ENCODE measurements around the gene STAT4.

STAT4 gene

DNA sequence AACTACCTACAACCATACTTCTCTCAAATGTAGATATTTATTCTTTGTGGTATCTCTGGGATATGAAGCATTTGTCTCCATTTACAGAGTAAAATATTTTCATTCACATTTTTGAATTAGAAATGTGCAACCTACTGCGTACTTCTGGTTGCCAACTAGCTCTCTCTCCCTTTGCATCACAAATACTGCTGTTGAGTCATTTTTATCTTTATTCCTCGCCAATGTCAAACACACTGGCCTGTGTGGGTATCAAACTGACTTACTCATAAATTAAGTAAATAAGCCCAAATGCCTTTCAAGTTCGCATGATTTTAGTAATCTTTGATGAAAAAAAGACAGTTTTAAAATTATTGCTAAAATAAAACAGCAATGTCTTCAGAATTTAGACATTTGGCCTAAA is 67.3 kb downstream of the STAT4 start:
- DNase-seq (ENCODE audit: low read depth, low spot score) = no peak

DNA sequence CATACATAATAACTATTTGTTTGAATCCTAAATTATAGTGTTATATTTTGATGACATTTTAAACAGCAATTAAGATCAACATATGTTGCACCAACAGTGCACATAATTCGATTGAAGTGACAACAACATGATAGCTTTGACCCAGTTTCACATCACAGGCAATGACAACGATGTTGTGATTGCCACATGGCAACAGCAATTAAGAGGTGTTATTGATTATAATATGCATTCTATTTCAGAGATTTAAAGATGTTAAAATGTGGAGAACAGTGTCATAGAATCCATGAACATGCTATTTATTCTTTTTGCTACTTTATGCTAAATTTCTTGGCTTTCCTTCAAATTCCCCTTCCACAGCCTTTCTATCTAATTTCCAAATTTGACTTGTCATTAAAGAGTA is 68.5 kb downstream of the STAT4 start:
- DNase-seq (ENCODE audit: low read depth, low spot score) = no peak

DNA sequence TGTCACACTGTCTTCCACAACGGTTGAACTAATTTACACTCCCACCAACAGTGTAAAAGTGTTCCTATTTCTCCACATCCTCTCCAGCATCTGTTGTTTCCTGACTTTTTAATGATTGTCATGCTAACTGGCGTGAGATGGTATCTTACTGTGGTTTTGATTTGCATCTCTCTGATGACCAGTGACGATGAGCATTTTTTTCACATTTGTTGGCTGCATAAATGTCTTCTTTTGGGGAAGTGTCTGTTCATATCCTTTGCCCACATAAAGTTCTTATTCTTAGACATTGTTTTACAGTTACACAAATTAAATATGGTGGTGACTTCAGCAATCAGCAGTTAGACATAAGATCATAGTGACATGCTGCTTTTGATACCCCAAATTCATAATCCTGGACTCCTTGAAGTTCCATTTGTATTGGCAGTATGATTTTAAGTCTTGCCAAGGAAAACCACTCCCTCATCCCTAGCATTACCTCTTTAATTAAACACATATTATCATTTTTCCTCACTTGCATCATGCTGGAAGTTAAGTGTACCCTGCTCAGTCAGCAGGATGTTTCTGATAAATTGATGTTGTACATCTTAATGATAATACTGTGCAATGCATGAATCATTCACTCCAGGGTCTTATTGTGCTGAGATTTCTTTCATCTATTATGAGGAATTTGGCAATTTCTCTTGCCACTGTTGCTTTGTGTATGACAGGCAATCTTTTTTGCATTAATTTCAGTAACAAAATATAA is 69.2 kb downstream of the STAT4 start:
- DNase-seq (ENCODE audit: low read depth, low spot score) = no peak

DNA sequence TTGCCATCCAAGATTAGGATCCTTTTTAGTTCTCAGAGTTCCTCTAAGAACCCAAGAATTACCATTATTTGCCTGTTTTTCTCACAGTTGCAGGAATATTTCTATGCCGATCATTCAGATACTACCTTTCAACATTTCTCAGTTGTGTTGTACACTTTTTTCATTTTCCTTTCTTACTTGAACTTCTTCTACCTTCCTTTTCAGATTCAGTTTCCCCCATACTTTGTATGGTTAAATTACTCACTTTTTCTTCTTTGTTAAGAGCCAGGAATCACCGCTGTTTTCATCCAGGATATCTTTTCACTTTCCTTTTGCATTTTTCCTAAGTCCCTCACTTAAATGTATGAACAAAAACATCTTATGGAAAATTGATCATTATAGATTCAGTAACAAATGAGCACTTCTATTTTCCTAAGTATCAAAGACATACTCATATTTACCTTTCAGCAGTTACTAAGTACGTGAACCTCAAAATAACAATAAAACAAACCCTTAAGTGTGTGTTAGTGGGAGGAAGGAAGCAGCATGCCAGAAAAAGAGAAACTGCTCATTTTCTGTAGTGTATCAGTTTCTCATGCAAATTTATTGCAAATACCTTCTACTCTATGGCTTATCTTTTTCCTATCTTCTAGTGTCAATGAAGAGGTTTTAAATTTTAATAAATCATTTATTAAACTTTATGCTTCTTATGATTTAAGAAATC is 72.5 kb downstream of the STAT4 start:
- DNase-seq (ENCODE audit: low read depth, low spot score) = no peak

DNA sequence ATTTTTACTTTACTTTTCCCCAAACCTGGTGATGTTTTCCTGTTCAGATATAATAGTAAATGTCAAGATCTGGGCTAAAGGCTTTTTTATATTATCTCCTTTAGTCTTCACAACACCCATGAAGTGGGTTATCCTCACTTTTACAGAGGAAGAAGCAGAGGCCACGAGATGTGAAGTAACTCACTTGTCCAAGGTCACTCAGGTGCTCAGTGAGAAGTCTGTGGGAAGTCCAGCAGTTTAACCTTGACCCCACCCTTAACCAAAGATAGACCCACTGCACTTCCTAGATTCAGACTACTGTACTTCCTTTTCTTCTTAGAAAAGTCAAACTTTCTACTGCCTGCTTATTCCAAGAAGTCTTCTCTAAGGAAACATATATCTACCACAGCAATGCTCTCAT is 80.5 kb downstream of the STAT4 start:
- no peak for DNase-seq (ENCODE audit: low read depth, low spot score)

DNA sequence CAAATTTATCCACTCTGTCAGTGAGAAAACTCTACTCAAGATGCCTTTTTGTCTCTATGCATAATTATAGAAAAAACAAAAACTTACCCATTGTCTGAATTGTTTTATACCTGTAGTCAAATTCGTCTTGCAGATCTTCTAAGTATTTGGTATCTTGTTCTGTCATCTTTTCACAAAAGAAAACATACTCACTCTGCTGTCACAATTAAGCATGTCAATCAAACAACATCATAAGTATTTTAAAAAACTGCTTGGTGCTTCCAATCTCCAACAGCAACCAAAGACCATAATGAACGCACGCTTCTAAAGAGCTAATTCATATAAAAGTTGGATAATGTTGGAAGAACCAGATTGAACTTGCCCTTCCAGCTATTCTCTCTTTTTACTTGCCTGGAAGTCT is 81.2 kb downstream of the STAT4 start:
- no peak for DNase-seq (ENCODE audit: low read depth, low spot score)

DNA sequence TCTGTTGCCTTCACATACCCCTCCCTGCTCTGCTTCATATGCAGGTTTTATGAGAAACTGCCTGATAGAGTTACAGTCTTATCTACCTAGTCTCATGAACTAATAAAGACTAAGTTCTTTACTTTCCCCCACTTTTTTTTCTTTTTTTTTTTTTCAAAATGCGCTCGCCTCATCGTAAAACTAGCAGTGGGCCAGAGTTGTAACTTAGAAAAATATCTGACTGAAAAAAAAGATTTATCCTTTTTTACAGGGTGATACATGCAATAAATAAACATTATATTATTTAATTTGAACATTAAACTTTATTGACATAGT is 83.9 kb downstream of the STAT4 start:
- DNase-seq (ENCODE audit: low read depth, low spot score) = no peak

DNA sequence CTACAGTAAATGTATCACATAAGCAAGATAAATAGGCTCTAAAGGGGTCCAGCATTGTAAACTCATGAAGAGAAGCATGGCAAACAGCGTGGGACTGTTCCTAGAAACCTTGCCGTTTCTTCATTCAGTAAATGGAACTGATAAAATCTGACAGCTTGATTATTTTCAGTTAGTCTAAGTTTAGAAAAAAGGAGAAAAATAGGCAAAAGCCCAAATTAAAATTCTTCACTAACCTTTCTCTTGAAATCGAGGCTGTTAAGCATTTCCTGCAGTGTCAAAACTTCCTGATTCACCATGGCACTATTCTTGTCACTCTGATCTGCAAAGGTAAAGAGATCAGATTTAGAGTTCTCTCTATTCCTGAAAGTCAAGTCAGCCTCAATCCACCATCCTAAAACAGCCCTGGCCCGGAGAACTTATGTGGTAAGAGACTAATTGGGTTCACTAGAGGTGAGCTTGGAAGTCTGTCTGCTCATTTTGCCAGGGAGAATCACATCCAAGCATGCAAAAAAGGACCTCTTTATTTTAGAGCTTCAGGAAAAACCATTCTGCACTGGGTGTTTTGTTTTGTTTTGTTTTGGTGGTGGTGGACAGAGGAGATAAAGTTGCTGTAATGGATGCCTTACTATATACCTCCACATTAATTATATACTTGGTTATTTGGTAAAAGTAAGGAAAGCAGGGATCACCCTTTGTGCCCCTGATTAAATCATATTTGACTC is 84.4 kb downstream of the STAT4 start:
- DNase-seq (ENCODE audit: low read depth, low spot score) = no peak

DNA sequence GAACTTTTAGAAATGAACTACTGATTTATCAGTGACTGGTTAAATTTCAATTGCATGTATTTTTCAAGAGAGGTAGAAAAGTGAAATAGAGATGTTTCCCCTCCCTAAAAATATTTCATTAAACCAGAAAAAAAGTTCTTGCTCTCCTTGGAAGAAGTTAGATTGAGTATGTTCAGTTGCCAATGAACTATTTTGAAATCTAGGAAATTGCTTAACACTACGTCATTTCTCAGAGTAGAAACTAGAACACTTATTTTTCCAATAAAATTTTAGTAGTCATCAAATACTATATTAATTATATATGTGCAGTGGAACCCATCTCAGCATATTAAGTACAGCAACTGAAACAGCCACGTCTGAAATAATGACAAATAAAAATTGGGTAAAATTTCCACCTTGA is 85.0 kb downstream of the STAT4 start:
- DNase-seq (ENCODE audit: low read depth, low spot score) = no peak

DNA sequence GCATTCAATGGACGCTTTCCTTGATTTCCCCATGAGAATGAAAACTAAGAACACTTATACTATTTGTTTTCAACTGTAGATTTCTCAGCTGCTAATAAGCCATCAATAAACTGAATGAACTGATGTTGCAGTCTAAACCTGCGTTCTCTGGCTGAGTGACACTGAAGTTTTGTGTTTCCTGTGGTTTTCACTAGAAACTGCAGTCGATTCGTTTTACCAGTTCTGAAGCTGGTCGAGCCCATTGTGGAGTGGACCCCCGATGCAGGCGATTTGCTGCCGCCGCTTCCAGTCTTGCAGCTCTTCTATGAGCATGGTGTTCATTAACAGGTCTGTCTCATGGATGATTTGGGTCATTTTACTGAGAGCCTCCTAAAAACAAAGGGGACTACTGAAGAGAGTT is 86.2 kb downstream of the STAT4 start:
- DNase-seq (ENCODE audit: low read depth, low spot score) = no peak

DNA sequence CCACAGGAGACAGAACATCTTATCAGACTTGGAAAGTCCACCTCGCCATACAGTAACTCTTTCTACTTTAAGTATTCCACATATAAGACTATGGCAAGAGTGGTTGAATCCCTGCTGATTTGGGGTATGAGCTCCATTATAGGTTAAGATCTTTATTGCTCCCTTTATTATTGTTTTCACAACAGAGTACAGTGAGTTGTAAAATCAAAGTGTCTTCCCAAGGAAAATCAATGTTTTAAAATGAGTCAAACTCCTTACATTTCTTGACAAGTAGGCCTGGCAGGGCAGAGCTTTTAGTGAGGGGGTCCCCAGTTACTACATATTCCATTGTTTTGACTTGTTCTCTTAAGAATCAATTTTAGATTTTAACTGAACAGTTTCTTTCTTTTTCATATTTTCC is 87.2 kb downstream of the STAT4 start:
- DNase-seq (ENCODE audit: low read depth, low spot score) = no peak

DNA sequence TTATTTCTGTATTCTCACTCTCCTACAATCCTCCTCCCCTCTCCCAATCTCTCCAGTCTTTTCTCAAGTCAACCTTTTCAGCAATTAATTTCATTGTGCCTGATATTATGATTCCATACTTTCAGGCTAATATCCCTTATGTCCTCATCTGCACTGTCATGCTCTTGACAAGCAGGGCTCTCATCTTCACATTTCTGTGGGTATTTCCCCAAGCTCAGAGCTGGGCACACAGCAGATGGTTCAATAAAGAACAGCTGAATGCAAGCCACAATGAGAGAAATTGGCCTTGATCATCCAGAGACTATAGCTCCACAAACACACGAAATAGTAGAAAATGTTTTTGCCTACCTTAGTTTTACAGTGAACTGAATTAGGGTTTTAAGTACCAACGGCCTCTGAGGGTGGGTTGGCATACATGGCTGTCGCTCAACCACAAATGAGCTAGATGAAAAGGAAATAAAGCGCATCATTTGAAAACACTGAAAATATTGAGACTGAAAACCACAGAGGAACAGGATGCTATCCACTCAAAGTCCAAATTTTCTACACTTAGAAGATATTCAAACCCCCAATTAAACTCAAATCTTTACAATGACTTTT is 89.3 kb downstream of the STAT4 start:
- no peak for DNase-seq (ENCODE audit: low read depth, low spot score)

DNA sequence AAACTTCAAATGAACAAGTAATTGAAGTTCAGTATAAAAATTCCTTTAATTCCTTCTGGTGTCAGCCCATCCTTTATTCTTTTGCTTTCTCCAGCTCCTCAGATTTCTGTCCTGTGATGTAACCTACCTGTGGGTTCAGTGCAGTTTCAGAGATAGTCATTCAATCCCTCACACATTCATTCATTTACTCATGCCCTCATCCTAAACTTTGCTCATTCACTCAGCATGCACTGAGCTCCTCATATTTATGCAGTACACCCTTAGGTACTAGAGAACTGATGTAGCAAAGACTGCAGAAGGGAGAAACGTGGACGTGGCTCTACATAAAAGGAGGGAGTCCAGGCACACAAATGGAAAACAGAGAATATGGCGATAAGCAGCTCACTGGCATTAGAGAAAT is 91.5 kb downstream of the STAT4 start:
- DNase-seq (ENCODE audit: low read depth, low spot score) = no peak

DNA sequence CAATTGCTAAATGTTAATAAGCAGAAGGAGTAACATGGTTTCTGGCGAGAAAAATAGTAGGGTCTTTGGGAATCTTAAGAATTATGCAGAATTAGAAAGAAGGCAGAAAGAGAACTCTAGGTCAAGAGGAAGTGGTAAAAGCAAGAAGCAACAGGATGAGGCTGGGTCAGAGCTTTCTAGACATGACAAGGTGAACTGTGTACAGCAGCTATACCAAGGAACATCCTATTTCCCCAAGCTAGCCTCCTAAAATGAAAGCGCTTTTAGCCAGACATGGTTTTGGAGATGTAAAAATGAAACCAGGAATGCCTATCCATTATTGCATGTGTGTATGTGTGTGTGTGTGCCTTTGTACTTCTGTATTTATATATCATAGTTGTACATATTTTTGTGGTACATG is 94.6 kb downstream of the STAT4 start:
- DNase-seq (ENCODE audit: low read depth, low spot score) = no peak

DNA sequence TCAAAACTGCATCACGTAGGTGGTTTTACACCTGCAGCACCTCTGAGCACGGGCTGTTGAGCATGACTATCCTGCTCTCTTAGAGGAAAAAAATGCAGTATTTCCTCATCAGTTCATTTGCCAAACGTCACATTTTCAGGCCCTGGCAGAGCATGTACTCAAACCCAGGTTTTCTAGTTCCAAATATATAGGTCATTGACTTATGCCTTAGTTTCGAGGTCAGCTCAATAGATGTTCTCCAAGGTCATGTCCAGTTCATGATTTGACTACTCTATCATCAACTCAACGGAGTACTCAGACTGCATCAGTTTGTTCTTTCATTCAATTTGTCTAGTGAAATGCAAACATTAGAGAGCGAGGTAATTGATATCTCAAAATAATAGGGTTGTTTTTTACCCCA is 97.5 kb downstream of the STAT4 start:
- no peak for DNase-seq (ENCODE audit: low read depth, low spot score)

DNA sequence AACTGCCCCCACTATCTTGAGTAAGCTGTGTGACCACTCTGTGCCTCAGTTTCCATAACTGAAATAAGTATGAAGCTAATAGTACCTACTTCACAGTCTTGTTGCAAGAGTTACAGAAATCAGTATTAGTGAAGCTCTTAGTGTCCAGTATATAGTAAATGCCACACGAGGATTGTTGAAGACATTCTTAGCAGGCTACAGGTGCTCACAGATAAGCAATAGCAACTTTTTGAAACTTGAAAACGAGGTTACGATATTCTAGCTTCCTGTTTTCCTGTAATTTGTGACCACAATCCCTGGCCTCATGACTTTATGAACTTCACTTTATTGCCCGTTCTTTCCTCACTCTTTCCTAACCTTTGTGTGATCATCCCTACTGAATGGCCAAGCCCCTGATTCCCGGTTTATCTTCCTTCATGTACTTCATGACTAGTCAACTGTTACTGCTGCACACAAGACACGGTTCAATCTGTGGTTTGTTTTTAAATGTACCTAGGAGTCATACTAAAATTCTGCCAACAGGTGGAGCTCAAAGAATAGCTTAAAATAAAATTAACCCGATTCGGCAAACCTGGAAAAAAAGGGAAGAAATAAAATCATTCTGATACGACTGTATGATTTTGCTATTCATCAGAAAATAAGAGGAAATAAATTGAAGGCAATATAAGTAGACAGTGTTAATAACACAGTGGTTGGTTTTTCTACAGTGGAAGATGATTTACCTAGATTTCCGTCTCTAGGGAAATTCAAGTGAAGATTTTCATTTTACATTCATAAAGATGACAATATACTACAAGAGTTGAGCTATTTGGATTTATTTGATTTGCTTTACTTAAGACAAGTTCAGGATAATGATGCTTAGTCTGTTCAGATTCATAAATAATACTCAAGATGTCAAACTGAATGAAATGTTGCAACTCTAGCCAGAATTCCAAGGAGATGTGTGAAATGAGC is 98.7 kb downstream of the STAT4 start:
- DNase-seq (ENCODE audit: low read depth, low spot score) = peak; percentile 68

DNA sequence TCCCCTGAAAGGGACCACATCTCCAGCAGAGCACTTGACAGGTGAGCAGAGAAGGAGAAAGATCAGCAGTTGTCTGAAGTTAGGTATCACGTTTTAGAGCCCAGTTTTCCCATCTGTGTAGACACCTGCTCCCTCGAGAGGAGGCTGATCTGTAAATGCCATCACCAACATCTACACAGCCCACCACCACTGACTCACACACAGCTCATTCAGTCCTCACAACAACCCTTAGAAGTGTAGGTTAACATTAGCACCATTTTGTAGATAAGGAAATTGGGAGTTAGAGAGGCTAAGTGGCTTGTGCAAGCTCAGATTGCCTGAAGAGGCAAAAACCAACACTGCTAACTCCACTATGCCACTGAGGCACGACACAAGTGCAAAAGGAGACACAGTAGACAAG is 99.6 kb downstream of the STAT4 start:
- no peak for DNase-seq (ENCODE audit: low read depth, low spot score)

DNA sequence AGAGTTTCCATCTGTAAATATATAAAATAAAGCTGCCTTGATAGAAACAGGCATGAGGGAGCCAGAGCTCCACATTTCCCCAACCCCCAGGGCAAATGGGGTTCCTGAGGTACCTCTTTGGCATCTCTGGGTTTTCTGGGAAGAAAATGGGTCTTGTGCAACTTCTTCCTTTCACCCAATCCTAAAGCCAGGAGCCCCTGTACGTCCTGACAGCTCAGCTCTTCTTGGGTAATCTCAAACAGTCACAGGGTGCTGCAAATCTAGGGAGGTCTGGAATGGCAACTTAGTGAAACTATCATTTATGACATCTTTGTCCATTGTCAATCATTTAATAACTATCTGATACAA is 100.2 kb downstream of the STAT4 start:
- no peak for DNase-seq (ENCODE audit: low read depth, low spot score)

DNA sequence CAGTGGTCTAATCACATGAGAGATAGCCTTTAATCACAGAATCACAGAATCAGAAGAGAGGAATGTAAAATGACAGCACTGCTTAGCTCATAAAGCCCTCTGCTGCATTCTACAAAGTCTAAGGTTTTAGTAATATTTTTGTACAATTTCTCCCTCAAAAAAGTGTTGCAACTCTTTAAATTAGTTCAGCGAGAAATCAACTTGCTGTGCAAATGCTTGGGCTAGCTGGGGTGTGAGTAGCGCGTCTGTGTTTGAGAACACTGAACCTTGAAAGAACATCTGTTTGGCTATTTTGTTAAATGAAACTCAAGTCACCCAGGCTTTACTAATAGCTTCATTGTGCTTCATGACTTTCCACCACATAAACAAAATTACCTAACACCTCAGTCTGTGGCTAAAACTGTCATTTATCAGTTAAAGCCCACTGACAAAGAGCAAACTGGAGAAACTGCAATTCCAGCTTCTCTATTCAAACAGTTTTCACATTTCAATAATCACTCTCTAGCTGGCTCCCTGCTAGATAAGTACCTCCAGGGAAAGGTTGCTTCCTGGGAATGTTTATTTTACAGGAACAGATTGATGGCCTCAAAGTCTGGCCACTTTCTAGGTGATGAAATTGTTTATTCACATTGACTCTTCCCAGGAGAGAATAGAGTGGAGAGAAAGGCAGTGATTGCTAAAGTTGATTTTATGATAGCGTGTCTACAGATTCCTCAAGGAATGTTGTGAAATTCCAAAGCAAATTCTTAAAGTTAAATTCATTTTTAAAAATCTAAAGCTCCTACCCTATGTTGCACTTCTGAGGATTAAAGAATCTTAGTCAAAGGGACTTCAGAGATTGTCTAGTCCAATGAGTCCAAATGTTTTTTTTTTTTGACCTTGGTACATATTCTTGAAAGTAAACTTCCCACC is 100.8 kb downstream of the STAT4 start:
- DNase-seq (ENCODE audit: low read depth, low spot score) = peak; percentile 56

DNA sequence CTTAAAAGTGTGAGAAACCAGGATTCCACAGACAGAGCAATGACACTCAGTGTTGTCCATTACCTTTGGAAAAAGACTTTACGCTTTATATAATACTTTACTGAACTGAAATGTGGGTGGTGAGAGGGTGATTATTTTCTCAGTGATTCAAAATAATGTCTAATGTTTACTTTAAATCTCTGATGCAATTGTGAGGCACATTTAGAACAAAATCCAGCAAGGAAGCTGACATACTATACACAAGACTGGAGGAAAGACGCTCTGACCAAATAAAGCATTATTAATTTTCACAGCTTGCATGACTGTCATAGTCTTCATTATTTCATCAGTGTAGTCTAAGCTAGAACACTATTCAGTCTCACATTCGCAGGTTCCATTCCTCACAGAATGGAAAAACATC is 102.7 kb downstream of the STAT4 start:
- no peak for DNase-seq (ENCODE audit: low read depth, low spot score)

DNA sequence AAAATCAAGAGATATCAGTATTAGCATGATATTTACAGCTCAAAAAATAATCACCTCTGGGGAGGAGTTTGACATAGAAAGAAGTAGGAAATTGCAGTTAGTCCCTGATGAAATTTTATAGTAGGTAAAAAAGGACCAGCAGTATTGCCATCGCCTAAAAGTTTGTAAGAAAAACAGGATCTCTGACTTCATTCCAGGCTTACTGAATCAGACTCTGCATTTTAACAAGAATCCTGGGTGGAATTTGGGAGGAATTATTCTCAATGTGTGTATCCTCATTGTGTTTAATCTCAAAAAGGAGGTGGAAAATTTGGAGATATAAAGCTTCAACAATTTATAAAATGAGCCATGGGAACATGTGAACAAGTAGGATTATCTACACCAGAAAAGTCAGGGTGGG is 105.7 kb downstream of the STAT4 start:
- no peak for DNase-seq (ENCODE audit: low read depth, low spot score)
